Daoy (cell line): ENCODE data around the gene APBA1. TPM values are rescaled to one million over a fixed set of nuclear protein-coding genes. Genes with fewer than 3 reads are reported as not detected.
"Not testable (repeated sequence)": the region's sequence is repeated elsewhere in the genome, so short reads cannot be mapped to it uniquely, and the experiment has no call there.

Source experiments
- DNase-seq: peaks from one replicate; pipeline ENCODE4 v3.0.0-alpha.2; 2015; ENCODE audit warnings: low read depth
- total RNA-seq: library from RNA; depleted of rRNA; stranded (reverse); fragments of >200 nt; shearing (Covaris generic); gene quantifications from 2 replicates; pipeline ENCODE4 v1.2.3, GENCODE V29; 2014

Gene APBA1
- total RNA-seq, 1 experiment from 2014 or later: 6.7 TPM

- no peak for DNase-seq
Measured at GRCh38 chr9:69605406-69605805, 66.8 kb downstream of the APBA1 start.

- DNase-seq: no peak
Measured at GRCh38 chr9:69604568-69605219, 67.5 kb downstream of the APBA1 start.

- no peak for DNase-seq
Measured at GRCh38 chr9:69603656-69604055, 68.5 kb downstream of the APBA1 start.

- DNase-seq: no peak
Measured at GRCh38 chr9:69602773-69603172, 69.4 kb downstream of the APBA1 start.

- no peak for DNase-seq
Measured at GRCh38 chr9:69601698-69602097, 70.5 kb downstream of the APBA1 start.

DNA sequence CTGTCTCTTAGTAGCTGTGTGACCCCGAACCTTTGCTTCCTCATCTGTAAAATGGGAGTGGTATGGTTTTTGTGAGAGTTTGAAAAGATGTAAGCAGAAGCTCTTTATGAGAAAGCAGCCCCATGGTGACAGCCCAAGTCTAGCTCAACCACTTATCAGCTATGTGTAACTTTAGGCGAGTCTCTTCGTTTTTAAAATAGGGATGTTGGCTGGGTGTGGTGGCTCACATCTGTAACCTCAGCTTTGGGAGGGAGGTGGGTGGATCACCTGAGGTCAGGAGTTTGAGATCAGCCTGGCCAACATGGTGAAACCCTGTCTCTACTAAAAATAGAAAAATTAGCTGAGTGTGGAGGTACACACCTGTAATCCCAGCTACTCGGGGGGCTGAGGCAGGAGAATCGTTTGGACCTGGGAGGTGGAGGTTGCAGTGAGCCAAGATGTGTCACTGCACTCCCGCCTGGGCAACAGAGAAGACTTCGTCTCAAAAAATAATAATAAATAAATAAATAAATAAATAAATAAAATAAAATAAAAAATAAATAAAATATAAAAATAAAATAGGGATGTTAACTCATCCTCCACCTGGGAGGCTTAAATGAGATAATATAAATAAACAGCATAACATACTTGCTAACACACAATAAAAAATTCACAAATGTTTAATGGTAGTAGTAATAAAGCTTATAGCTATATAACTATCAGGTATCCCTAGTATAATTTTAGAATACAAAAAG lies 71.7 kb downstream of the APBA1 start:
- DNase-seq: no peak

DNA sequence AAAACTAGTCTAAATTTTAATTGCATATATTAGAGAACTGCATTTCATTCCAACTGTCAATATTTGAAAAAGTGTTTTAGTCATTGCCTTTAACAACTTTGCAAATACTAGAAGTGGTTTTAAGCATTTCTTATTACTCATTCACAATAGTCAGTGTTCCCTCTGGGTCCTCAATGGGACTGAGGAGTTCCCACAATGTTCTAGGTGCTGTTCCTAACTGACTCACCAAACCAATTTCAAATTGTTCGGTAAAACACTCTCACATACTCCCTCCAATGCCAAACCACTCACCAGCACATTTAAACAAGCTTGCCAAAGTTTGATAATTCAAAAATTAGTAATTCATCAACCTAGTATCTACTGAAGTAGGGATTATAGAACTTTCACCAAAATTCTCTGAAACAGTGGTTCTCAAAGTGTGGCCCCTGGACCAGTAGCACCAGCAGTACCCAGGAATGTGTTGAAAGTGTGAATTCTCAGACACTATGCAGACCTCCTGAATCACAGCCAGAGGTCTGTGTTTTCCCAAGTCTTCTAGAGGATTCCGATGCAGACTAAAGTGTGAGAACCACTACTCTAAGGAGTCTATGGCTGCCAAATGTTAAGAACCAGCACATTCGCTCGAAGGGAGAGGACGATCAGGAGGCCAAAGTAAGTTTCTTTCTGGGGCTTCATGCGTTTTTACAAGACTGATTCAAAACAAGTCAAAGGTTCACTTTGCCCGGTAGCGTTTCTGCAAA lies 72.8 kb downstream of the APBA1 start:
- no peak for DNase-seq

GRCh38 chr9:69596906-69597305 lies 75.3 kb downstream of the APBA1 start:
- DNase-seq: not testable (repeated sequence)

DNA sequence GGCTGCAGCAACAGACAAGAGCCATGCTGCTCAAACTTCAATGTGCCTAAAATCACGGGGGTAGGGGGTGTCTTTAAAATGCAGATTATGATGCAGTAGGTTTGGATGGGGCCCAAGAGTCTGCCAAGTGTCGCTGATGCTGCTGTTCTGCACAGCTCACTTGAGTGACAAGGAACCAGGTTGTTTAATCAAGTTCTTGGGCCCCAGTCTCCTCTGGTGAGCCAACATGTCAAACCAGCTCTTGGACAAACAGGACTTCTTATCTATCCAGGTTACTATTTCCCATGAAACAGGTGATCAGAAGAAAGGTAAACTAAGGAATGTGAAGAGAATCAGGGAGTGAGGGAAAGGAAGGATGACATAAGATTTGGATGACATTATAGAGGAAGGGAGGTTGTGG lies 78.0 kb downstream of the APBA1 start:
- no peak for DNase-seq

GRCh38 chr9:69593756-69594155 lies 78.4 kb downstream of the APBA1 start:
- DNase-seq: no peak

DNA sequence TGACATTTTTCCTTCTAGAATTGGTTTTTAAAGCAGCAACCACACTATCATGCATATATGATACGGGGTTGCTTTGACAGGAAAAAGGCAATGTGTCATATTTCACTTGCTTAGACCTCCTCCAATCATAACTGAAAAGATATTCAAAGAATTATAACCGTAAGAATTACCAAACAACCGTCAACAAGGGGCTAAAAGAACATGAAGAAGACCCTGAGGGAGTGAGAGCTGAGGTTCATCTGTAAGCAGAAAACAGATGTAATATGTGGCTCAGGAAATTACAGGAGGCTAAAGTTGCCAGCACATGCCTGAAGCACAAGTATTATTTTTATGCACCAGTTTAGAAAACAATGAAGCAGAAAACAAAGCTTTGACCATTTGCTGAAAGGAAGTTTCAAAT lies 78.9 kb downstream of the APBA1 start:
- no peak for DNase-seq

- no peak for DNase-seq
Measured at GRCh38 chr9:69590266-69590665, 81.9 kb downstream of the APBA1 start.

DNA sequence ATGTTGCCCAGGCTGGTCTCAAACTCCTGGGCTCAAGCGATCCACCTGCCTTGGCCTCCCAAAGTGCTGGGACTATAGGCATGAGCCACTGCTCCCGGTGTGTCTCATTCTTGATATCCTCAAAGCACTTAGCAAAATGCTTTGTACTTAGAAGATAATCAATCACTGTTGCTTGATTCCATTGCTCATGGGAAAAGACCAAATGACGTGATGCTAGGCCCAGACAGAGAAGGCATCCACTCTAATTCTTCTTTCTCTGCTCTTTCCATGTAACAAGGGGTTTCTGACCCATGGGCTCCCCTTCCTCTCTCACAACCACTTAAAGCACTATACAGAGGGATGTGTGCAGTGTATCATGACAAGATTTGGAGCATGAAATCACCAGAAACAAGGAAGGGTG lies 83.0 kb downstream of the APBA1 start:
- no peak for DNase-seq

DNA sequence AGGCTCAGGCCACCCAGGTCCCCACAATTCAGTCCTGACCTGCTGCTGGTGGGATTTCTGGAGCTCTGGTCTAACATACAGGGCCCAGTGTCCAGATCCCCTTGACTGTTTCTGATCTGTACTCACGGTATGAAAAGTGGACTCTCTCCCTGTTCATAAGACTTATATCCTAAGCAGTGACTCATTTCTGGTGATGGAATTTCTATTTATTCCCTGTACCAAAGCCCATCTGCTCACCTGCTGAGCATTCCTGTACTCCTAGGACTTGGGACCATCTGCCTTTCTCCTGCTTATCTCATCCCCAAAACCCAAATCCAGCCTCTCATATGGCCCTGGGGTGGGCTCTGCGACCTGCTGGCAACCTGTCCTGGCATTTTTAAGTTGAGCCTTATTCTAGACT lies 86.6 kb downstream of the APBA1 start:
- DNase-seq: no peak

DNA sequence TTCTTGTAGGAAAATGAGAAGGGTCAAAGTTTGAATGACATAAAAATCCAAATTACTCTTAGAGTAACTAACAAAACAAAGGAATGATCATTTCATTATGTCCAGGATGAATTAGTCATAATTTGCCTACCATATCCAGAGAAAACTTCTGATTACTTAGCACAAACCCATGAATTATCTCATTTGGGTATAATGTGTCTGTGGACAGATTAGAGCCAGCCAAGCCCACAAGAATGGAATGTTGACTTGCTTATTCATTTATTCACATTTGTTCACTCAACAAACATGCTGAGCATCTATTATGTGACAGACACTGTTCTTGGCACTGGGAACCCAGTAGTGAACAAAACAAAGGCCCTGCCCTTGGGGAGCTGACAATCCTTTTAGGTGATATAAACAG lies 87.4 kb downstream of the APBA1 start:
- DNase-seq: peak; percentile 33

- no peak for DNase-seq
Measured at GRCh38 chr9:69583645-69584234, 88.4 kb downstream of the APBA1 start.

GRCh38 chr9:69582544-69583297 lies 89.5 kb downstream of the APBA1 start:
- peak; percentile 55 for DNase-seq

DNA sequence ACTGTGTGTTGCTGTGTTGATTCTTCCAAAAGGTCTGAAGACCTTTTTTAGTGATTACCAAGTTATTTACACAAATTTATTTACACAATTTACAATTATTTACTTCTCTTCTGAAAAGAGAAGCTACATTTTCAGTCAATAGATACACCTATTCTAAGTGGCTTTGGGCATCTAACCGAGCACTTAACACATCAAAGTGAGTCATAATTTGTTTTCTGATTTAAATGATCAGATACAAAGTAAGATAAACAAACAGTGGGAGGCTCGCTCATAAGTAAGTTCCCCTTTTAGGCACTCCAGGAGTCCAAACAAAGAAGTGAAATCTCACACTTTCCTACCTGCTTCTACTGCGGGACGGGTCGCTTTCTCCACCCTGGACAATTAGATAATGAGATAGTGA lies 90.2 kb downstream of the APBA1 start:
- no peak for DNase-seq

GRCh38 chr9:69580582-69581214 lies 91.5 kb downstream of the APBA1 start:
- no peak for DNase-seq

- DNase-seq: no peak
Measured at GRCh38 chr9:69579760-69580581, 92.2 kb downstream of the APBA1 start.
